Islet of Langerhans (tissue), 1 donor: ENCODE results near the gene HOXB9.

Experiments
- FAIRE-seq: peaks from one replicate; lab custom pipeline; 2011; peaks lifted over from hg19 to GRCh38; lab: Jason Lieb, UNC

The HOXB9 gene

GRCh38 chr17:48582750-48583069 lies 43.4 kb downstream of the HOXB9 start:
- FAIRE-seq = no peak

DNA sequence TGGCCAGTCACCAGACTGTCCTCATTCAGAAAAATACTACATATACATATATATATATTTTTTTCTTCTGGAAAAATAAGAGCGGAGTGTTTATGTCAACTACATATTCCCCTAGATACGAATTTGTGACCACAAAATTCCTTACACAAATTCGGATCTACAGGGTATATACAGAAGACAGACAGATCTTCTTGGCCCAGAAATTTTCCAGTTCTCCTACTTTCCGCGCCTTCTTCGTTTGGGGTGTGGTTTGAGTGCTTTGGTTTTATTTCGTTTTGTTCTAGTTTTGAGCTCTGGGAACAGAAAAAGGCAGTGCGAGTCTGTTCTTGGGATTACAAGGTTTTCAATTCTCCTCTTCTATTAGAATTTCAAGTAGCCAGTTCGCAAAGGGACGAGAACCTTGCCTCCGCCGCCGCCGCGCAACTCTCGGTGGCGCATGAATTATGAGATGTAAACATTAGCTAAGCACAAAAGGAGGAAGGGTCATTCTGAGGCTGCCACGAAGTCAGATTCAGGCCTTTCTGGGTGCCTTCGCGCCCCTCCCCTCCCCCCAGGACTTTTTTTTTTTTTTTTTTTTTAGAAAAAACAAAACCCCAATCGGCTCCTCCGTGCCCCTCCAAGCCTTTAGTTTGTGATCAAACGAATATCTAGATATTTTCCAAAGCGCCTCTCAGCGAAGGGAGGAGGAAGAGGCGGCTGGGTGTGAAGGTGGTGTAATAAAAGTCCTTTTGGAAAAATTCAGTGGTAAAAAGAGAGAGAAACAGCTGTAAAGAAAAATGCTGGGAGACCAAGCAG lies 46.2 kb downstream of the HOXB9 start:
- no peak for FAIRE-seq

DNA sequence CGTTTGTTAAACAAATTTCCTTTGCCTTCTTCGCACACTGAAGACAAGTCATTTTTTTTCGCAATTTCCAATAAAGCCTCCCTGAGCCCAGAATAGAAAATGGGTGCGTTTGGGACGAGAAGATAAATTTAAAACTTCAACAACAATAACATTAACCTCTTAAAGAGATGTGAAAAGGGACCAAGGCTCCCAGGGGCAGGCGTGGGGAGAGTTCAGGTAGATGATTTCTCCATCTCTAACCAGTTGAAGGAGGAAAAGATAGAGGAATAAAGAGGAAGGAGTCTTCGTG lies 46.7 kb downstream of the HOXB9 start:
- no peak for FAIRE-seq

GRCh38 chr17:48578616-48579470 lies 47.3 kb downstream of the HOXB9 start:
- no peak for FAIRE-seq

DNA sequence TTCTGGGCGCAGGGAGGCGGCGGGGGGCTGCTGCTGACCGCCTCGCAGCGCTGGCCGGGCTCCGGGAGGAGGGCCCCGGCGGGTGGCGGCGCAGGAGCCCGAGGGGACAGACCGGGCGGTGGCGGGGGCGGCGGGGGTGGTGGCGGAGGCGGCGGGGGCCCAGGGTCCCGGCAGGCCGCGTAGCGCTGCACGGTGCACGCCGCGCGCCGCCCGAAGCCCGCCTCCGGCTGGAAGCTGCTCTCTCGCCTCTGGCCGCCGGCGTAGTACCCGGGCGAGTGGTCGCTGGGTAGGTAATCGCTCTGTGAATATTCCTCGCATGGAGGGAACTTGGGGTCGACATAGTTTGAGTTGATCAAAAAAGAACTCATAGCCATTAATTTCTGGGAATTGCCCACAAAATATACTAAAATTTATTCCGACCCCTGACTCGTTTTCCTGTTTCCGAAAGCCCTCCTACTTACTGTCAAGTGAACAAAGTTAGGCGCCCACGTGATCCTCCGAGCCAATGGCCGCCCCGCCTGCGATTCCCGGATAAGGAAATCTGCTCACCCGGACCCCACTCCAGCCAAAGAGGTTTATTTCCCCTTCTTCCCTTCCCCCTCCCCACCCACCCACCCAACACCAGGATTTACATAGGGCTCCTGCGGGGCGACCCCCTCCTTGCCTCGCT lies 48.1 kb downstream of the HOXB9 start, which contains the start of gene HOXB4:
TSS of gene HOXB4 (minus strand) at position 405 of the 670 bp plus-strand sequence. CDS start at position 374, 31 bp downstream.
- no peak for FAIRE-seq

DNA sequence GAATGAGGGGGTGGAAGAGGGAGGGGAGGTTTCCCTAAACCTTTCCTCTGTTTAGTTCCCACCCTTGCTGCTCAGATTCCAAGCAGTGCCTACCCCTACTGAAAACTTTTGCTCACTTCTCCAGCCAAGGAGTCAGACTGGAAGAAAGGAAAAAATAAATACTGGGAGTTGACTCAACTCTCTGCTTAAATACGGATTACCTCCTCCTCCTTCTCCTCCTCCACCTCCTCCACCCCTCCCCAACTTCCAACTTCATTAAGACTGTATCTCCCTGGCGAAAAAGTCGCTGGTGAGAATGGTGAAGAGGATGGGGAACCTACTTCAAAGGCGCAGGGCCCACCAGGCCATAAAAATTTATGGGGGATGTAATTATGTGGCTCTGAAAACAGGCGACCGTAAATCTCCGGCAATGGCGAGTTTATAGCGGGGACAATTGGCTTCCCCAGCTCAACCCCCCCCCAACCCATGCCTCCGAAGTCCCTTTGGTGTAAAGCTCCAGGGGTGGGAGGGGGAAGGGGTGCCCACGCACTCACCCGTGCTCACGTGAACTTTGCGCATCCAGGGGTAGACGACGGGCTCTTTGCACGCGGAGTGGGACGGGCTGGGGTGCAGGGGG lies 48.7 kb downstream of the HOXB9 start:
- no peak for FAIRE-seq

DNA sequence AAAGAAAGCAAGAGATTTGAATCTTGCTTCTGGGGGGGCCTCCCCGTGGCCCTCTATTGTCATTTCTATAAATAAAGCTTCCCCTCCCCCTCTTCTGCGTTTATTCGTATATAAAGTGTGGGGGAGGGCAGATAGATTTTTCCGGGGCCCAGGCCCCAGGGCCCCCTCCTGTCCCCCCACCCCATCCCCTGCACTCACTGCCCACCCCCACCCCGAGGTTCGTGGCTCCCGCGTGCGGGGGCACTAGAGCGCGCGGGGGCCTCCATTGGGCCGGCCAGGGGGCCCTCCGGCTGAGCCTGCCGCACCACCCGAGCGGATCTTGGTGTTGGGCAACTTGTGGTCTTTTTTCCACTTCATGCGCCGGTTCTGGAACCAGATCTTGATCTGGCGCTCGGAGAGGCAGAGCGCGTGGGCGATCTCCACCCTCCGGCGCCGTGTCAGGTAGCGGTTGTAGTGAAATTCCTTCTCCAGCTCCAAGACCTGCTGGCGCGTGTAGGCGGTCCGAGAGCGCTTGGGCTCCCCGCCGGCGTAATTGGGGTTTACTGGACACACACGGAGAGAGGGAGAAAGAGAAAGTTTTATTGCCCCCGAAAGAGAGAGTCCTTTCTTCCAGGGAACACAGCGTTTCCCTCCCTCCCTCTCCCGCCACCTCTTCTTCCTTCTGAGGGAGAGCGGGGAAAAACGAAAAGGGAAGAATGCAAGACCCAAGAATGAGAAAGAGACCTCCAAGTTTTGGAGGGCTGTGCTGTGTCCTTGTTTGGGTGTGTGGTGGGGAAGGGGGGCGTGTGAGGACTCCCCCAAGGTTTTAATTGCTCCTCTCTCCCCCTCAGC lies 49.5 kb downstream of the HOXB9 start:
- no peak for FAIRE-seq

- FAIRE-seq = no peak
Observed at GRCh38 chr17:48575673-48576478, 50.3 kb downstream of the HOXB9 start.

DNA sequence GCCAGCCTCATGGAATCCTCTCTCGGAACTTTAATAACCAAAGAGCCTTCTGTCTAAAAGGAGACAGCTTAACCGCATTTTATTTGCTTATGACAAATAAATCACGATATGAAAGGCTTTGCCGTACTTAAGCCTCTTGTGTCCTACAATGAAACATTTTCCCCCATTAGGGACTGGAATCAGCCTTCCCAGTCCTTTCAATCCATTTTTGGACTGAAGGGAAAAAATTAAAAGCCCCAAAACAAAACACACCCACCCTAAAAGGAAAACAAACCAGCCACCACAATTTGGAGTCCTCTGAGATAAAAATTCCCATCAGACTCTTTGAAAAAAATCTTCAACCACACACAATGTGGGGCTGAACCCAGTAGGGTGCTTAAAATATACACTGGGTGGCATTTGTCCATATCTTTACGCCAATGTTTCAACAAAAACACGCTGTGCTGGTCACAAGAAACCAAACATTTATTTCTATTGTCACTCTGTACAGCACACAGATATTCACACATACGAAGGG lies 51.0 kb downstream of the HOXB9 start:
- no peak for FAIRE-seq

GRCh38 chr17:48574505-48575065 lies 51.6 kb downstream of the HOXB9 start:
- no peak for FAIRE-seq

DNA sequence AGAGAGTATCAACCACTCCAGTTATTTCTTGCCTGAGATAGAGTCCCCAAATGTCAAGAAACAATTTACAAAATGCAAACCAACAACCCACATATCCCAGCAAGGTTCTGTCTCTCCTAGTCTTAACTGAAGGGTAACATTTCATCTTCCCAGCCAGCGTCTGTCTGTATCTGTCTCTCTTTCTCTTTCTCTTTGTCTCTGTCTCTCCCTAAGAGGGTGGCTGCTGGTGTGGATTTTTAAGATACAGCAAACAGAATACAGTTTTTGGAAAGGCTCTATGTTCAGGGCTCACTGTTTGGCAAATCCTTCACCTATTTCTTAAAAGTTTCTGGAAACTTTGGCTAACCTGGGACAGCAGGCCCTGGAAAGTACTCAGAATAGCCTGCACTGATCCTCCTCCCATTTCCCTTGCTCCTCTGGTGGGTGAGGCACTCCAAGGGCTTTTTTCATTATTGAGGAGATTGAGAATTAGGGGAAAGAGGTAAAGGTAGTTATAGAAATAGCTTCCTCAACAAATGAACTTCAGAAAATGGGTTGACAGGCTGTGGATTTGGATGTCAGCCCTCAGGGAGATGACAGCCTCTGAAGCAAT lies 54.2 kb downstream of the HOXB9 start:
- no peak for FAIRE-seq
